ENCODE results near the gene B4GALT1.
"Not testable (repeated sequence)": the region's sequence is repeated elsewhere in the genome, so short reads cannot be mapped to it uniquely, and the experiment has no call there.

Gene B4GALT1

DNA sequence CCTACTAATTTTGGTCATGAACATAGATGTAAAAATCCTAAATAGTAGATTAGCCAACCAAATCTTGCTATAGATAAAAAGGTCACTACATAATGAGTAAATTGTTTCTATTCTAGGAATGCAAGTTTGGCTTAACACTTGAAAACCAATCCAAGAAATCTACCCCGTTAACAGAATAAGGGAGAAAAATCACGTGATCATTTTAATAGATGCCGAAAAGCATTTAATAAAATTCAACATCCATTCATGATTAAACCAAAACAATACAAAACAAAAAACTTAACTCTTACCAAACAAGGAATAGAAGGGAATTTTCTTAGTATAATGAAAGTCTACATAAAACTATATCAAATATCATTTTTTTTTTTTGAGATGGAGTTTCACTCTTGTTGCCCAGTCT, 69.9 kb downstream of the B4GALT1 start:
- DNase-seq: no peak

DNA sequence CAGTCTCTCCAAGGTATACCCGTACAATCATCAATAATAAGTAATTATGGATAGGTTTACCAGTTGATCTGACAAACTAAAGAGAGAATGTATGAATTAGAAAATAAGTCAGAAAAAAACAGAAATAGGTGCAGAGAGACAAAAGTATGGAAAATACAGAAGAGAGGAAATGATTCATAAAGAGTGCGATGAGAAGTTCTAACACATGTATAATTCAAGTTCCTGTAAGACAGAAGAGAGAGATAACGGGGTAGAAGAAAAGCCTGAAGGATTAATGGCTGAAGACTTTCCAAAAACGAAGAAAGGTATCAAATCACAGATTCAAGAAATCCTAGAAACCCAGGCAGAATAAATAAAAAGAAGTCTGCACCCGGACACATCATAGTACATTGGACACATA, 74.5 kb downstream of the B4GALT1 start:
- DNase-seq: no peak

DNA sequence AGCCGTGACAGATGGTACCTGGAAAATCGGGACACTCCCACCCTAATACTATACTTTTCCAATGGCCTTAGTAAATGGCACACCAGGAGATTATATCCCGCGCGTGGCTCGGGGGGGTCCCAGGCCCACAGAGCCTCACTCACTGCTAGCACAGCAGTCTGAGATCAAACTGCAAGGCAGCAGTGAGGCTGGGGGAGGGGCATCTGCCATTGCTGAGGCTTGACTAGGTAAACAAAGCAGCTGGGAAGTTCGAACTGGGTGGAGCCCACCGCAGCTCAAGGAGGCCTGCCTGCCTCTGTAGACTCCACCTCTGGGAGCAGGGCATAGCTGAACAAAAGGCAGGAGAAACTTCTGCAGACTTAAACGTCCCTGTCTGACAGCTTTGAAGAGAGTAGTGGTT, 81.5 kb downstream of the B4GALT1 start:
- DNase-seq: not testable (repeated sequence)

GRCh38 chr9:33082538-33083326, 84.4 kb downstream of the B4GALT1 start:
- peak; percentile 12 for DNase-seq

GRCh38 chr9:33082128-33082527, 85.0 kb downstream of the B4GALT1 start:
- no peak for DNase-seq

GRCh38 chr9:33081128-33081851, 85.8 kb downstream of the B4GALT1 start:
- peak; percentile 71 for DNase-seq

- no peak for DNase-seq
Measured at GRCh38 chr9:33080534-33080933, 86.6 kb downstream of the B4GALT1 start.

GRCh38 chr9:33076046-33077004, 90.8 kb downstream of the B4GALT1 start, which contains the start of gene SMU1:
Gene SMU1, minus strand, starts transcription at chr9:33076674. Its CDS starts 66 bp downstream, at chr9:33076608.
- DNase-seq: peak; percentile 87

GRCh38 chr9:33068991-33069390, 98.1 kb downstream of the B4GALT1 start:
- no peak for DNase-seq

DNA sequence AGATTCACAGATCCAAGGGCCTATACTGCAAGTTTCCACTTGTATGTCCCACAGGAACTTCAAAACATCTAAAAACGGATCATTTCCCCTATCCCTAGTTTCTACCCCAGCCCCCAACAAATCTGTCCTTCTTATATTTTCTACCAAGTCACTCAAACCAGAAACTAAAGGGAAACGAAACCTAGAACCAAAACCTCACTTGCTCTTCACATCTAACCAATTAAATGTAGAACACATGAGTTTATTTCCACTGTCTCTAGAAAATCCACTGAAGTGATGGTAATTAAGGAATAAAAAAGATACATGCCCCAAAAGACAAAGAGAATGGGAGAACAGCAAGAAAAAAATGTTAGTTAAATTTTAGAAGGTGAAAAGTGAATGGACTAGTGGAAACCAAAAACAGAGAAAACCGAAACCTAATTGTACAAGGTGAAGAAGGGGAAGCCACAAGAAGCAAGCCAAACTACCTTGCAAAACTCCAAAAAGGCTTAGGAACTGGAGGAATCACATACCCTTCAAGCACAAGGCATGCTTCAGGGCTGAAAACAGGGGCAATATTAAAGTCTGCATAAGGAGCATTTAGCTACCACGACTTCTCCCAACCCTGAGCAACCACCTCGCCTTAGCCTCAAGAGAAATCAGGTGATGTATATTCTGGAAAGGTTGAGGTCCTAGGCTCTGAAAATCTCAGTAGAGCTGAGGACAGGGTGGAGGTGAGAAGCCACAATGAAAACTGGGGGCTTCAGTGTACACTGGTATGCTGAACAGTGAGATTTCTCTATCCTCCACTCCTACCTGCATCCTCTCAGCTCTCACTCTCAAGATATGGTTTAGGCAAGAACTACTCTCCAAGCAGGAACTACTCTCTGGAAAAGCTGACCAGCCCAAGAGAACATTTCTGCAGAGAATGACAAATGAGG, 101.7 kb downstream of the B4GALT1 start:
- no peak for DNase-seq
